Measurements from ENCODE around the gene C1orf21.
"Not testable (repeated sequence)": the region's sequence is repeated elsewhere in the genome, so short reads cannot be mapped to it uniquely, and the experiment has no call there.

The C1orf21 gene

GRCh38 chr1:184605941-184606340 lies 219.1 kb downstream of the C1orf21 start:
- H3K4me3 ChIP-seq (ENCODE audit: low read depth, low read length): no peak overlapping the region
- no peak for TF ChIP-seq CTCF (IDR thresholded peaks at IDR 0.05; ENCODE audit: control insufficient read depth, extremely low read depth, insufficient read depth)
- no peak for DNase-seq (ENCODE audit: low read depth)

- H3K4me3 ChIP-seq (ENCODE audit: low read depth, low read length): no peak overlapping the region
- no peak for TF ChIP-seq CTCF (IDR thresholded peaks at IDR 0.05; ENCODE audit: control insufficient read depth, extremely low read depth, insufficient read depth)
- no peak for DNase-seq (ENCODE audit: low read depth)
Measured at GRCh38 chr1:184606786-184607185, 220.0 kb downstream of the C1orf21 start.

- no peak overlapping the region for H3K4me3 ChIP-seq (ENCODE audit: low read depth, low read length)
- DNase-seq (ENCODE audit: low read depth): no peak
- TF ChIP-seq CTCF (IDR thresholded peaks at IDR 0.05; ENCODE audit: control insufficient read depth, extremely low read depth, insufficient read depth): no peak
Measured at GRCh38 chr1:184608581-184608980, 221.8 kb downstream of the C1orf21 start.

- TF ChIP-seq CTCF (IDR thresholded peaks at IDR 0.05; ENCODE audit: control insufficient read depth, extremely low read depth, insufficient read depth): no peak
- no peak for DNase-seq (ENCODE audit: low read depth)
- H3K4me3 ChIP-seq (ENCODE audit: low read depth, low read length): no peak overlapping the region
Measured at GRCh38 chr1:184608990-184609389, 222.2 kb downstream of the C1orf21 start.

GRCh38 chr1:184610876-184611595 lies 224.2 kb downstream of the C1orf21 start:
- no peak for TF ChIP-seq CTCF (IDR thresholded peaks at IDR 0.05; ENCODE audit: control insufficient read depth, extremely low read depth, insufficient read depth)
- H3K4me3 ChIP-seq (ENCODE audit: low read depth, low read length): no peak overlapping the region
- DNase-seq (ENCODE audit: low read depth): no peak

- not testable (repeated sequence) for H3K4me3 ChIP-seq (ENCODE audit: low read depth, low read length); DNase-seq (ENCODE audit: low read depth)
Measured at GRCh38 chr1:184612229-184612628, 225.4 kb downstream of the C1orf21 start.

- DNase-seq (ENCODE audit: low read depth): no peak
- H3K4me3 ChIP-seq (ENCODE audit: low read depth, low read length): no peak overlapping the region
- no peak for TF ChIP-seq CTCF (IDR thresholded peaks at IDR 0.05; ENCODE audit: control insufficient read depth, extremely low read depth, insufficient read depth)
Measured at GRCh38 chr1:184614667-184615066, 227.8 kb downstream of the C1orf21 start.

Measured in LNCaP clone FGC (cell line).